ENCODE measurements around the gene CSAG1.
"Not testable (repeated sequence)": the region's sequence is repeated elsewhere in the genome, so short reads cannot be mapped to it uniquely, and the experiment has no call there.

Gene CSAG1

DNA sequence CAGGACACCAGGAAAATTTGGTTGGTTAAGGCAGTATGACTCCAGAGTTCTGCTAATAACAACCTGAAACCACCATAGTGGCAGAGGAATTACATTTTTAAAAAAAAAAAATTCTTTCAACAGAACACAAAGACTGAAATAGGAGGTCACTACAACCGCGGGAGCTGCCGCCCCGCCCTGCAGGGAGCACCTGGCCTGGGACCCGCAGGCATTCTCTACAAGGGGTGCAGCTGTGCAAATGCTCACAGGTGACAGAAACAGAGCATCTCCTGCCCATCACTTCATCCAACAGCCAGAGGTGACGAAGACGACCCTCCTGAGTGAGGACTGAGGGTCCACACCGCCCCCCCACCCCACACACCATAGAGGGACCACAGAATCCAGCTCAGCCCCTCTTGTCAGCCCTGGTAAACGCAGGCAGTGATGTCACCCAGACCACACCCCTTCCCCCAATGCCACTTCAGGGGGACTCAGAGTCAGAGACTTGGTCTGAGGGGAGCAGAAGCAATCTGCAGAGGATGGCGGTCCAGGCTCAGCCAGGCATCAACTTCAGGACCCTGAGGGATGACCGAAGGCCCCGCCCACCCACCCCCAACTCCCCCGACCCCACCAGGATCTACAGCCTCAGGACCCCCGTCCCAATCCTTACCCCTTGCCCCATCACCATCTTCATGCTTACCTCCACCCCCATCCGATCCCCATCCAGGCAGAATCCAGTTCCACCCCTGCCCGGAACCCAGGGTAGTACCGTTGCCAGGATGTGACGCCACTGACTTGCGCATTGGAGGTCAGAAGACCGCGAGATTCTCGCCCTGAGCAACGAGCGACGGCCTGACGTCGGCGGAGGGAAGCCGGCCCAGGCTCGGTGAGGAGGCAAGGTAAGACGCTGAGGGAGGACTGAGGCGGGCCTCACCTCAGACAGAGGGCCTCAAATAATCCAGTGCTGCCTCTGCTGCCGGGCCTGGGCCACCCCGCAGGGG lies 35.3 kb downstream of the CSAG1 start, which contains the start of gene MAGEA3:
MAGEA3 (plus strand) TSS at position 843 of the 980 bp plus-strand sequence. CDS start 2,039 bp downstream, outside the sequence.
- not testable (repeated sequence) for DNase-seq

GRCh38 chrX:152681012-152681411 lies 52.5 kb downstream of the CSAG1 start:
- not testable (repeated sequence) for DNase-seq
